ENCODE measurements around the gene ARMC2.

Gene ARMC2

GRCh38 chr6:108868647-108869046 is 20.4 kb downstream of the ARMC2 start:
- Histone ChIP-seq H3K36me3 (peaks cover 4% of the 10 kb centered on the region; the same call in 1 of the 2 replicates), H3K4me3 (no peak overlapping the region), H3K9ac (no peak overlapping the region), H3K4me1 (0 out of 2 replicates have a peak, but pooled peaks cover 6% of the 10 kb centered on the region), H3K4me2 (no peak overlapping the region), H3K27me3 (no peaks in the 10 kb centered on the region), H3K9me3 (no peaks in the 10 kb centered on the region), H3K27ac (no peak overlapping the region), H4K20me1 (no peaks in the 10 kb centered on the region)
- no peak for TF ChIP-seq Cebpa-rat (IDR thresholded peaks at IDR 0.05)

- no peak overlapping the region for H3K4me2 ChIP-seq
- H3K27ac ChIP-seq = no peak overlapping the region
- H3K27me3 ChIP-seq = no peaks in the 10 kb centered on the region
Observed at GRCh38 chr6:108869876-108870275, 21.7 kb downstream of the ARMC2 start.

DNA sequence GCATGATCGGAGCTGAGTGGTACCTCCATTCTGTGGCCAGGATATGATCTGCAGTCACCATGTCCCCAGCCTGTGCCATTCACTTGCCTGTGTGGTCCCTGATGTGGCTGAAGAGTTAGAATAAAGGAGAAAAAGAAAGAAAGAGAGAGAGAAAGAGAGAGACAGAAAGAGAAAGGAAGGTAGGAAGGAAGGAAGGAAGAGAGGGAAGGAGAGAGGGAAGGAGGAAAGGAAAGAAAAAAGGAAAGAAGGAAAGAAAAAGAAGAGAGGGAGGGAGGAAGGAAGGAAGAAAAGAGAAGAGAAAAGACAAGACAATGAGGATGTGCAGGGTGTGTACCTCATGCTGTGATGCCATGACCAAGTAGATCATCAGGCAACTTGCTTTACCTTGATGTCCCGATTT is 22.1 kb downstream of the ARMC2 start:
- Histone ChIP-seq H3K27me3 (no peaks in the 10 kb centered on the region), H3K4me2 (no peak overlapping the region), H3K27ac (no peak overlapping the region), H4K20me1 (no peaks in the 10 kb centered on the region), H3K36me3 (no peaks in the 10 kb centered on the region), H3K9me3 (no peaks in the 10 kb centered on the region), H3K4me3 (no peak overlapping the region), H3K4me1 (0 out of 2 replicates have a peak, but pooled peaks cover 6% of the 10 kb centered on the region), H3K9ac (no peak overlapping the region)
- TF ChIP-seq Cebpa-rat (IDR thresholded peaks at IDR 0.05) = no peak

More at GRCh38 chr6:108869876-108870275, 21.7 kb downstream of the ARMC2 start:
- Histone ChIP-seq H3K36me3 (no peaks in the 10 kb centered on the region), H4K20me1 (no peaks in the 10 kb centered on the region), H3K9me3 (no peaks in the 10 kb centered on the region), H3K9ac (no peak overlapping the region), H3K4me1 (0 out of 2 replicates have a peak, but pooled peaks cover 6% of the 10 kb centered on the region), H3K4me3 (no peak overlapping the region)
- no peak for TF ChIP-seq Cebpa-rat (IDR thresholded peaks at IDR 0.05)

- no peak for TF ChIP-seq Cebpa-rat (IDR thresholded peaks at IDR 0.05)
- H3K4me2 ChIP-seq = no peak overlapping the region
- no peak overlapping the region for H3K27ac ChIP-seq
- no peaks in the 10 kb centered on the region for H3K27me3 ChIP-seq
- H3K9me3 ChIP-seq = no peaks in the 10 kb centered on the region
- no peaks in the 10 kb centered on the region for H3K36me3 ChIP-seq
- H4K20me1 ChIP-seq = no peaks in the 10 kb centered on the region
- no peak overlapping the region for H3K9ac ChIP-seq
- H3K4me1 ChIP-seq = 0 out of 2 replicates have a peak, but pooled peaks cover 6% of the 10 kb centered on the region
- no peak overlapping the region for H3K4me3 ChIP-seq
Observed at GRCh38 chr6:108872141-108872557, 23.9 kb downstream of the ARMC2 start.

DNA sequence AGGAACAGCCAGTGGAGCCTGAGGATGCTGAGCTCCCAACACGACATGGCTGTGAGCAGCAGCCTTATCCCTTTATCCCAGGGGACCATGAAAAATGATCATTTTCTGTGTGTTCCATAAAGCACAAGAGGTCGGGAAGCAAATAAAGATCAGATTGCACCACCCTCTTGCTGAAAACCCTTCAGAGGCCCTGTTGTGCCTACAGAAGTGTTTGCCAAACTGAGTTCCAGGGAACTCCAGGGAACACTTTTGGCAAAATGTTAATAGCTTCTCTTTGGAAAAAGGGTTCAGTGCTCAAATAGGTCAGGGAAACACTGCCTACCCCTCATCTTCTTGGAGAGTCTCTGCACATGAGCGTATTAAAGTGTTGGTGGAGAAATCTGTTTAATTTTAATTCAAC is 24.4 kb downstream of the ARMC2 start:
- Histone ChIP-seq H3K4me2 (no peak overlapping the region), H3K4me1 (0 out of 2 replicates have a peak, but pooled peaks cover 6% of the 10 kb centered on the region), H3K4me3 (no peak overlapping the region), H3K27ac (no peak overlapping the region), H3K9ac (no peak overlapping the region), H3K27me3 (no peaks in the 10 kb centered on the region), H3K36me3 (no peaks in the 10 kb centered on the region), H4K20me1 (no peaks in the 10 kb centered on the region), H3K9me3 (no peaks in the 10 kb centered on the region)
- no peak for TF ChIP-seq Cebpa-rat (IDR thresholded peaks at IDR 0.05)

GRCh38 chr6:108873251-108873650 is 25.0 kb downstream of the ARMC2 start:
- H4K20me1 ChIP-seq = no peaks in the 10 kb centered on the region
- 0 out of 2 replicates have a peak, but pooled peaks cover under 1% of the 10 kb centered on the region for H3K36me3 ChIP-seq
- 0 out of 2 replicates have a peak, but pooled peaks cover 6% of the 10 kb centered on the region for H3K4me1 ChIP-seq
- H3K27me3 ChIP-seq = no peaks in the 10 kb centered on the region
- no peak for TF ChIP-seq Cebpa-rat (IDR thresholded peaks at IDR 0.05)
- no peak overlapping the region for H3K4me2 ChIP-seq
- H3K4me3 ChIP-seq = no peak overlapping the region
- no peak overlapping the region for H3K9ac ChIP-seq
- no peaks in the 10 kb centered on the region for H3K9me3 ChIP-seq
- H3K27ac ChIP-seq = no peak overlapping the region

DNA sequence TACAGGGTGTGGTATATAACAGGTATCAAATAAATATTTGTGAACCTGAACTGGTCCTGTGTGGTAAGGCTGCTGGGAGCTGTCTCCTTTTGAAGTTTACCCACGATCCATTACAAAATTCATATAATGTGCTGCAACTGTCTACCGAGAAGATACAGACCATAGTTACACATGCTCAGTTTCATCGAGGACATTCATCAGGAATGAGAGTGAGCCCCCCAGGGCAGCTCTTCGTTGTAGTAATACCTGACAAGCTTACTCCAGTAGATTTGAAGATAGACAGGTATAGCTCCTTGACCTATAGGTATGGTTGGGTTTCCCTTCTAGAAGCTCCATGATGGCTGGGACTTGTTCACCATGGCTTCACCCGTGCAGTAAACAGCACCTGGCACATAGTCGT is 25.7 kb downstream of the ARMC2 start:
- H3K27me3 ChIP-seq = no peaks in the 10 kb centered on the region
- no peak for TF ChIP-seq Cebpa-rat (IDR thresholded peaks at IDR 0.05)

DNA sequence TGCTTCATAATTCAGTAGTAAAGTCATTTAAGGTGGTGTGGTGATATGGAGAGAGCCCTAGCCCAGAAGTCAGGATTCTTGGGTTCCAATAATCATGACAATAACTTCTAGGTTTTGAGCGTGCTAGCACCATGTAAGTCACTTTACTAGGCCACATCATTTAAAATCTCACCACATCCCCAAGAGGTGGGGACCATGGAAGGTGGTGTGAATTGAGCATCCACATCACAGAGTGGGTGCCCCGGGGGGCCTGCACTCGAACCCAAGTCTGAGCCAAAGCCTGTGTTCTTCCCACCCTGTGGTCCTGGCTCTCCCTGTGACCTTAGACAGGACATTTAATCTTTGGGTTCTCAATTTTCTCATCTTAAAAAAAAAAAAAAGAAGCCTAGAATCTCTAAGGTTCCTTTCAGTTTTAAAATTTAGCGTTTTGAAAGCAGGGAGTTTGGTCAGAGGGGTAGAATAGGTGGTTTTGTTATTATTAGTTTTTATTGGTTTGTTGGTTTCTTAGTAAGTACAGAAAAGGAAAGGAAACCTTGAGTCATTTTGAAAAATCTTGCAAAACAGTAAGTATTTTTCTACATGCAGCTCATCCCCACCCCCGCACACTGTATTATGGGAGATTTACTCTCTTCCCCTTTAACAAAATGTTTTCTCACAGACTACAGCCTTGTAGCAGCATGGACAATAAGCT is 26.4 kb downstream of the ARMC2 start:
- Histone ChIP-seq H3K9ac (no peak overlapping the region), H3K4me1 (0 out of 2 replicates have a peak, but pooled peaks cover 6% of the 10 kb centered on the region), H3K27me3 (no peaks in the 10 kb centered on the region), H3K9me3 (peaks cover 1% of the 10 kb centered on the region; the same call in 1 of the 2 replicates), H3K4me3 (no peak overlapping the region), H3K27ac (no peak overlapping the region), H3K36me3 (0 out of 2 replicates have a peak, but pooled peaks cover 7% of the 10 kb centered on the region), H4K20me1 (no peaks in the 10 kb centered on the region), H3K4me2 (no peak overlapping the region)
- no peak for TF ChIP-seq Cebpa-rat (IDR thresholded peaks at IDR 0.05)

More for the DNA sequence above, 25.7 kb downstream of the ARMC2 start:
- 0 out of 2 replicates have a peak, but pooled peaks cover 6% of the 10 kb centered on the region for H3K4me1 ChIP-seq
- 0 out of 2 replicates have a peak, but pooled peaks cover 7% of the 10 kb centered on the region for H3K36me3 ChIP-seq
- no peaks in the 10 kb centered on the region for H3K9me3 ChIP-seq
- H3K4me2 ChIP-seq = no peak overlapping the region
- H3K27ac ChIP-seq = no peak overlapping the region
- no peaks in the 10 kb centered on the region for H4K20me1 ChIP-seq
- no peak overlapping the region for H3K4me3 ChIP-seq
- no peak overlapping the region for H3K9ac ChIP-seq

DNA sequence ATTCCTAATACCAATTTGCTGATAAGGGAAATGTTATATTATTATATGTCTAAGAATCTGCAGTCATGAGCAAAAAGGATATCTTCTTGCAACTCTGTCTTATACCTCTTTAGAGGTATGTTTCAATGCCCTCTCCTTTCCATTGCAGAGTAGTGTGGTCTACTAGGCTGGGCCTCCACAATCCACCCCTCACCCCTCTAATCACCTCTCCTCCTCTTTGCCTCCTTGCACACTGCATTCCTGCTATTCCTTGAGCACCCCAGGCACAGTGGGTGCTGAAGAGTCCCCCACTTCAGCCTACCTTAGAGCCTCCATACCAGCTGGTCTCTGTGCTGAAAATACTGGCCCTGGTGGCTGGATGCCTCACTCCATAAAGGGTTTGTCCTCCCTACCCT is 26.9 kb downstream of the ARMC2 start:
- no peak overlapping the region for H3K27ac ChIP-seq
- H3K9me3 ChIP-seq = peaks cover 7% of the 10 kb centered on the region; the same call in 1 of the 2 replicates
- no peak for TF ChIP-seq Cebpa-rat (IDR thresholded peaks at IDR 0.05)
- no peak overlapping the region for H3K4me3 ChIP-seq
- no peak overlapping the region for H3K9ac ChIP-seq
- peaks cover 11% of the 10 kb centered on the region; the same call in 1 of the 2 replicates for H3K36me3 ChIP-seq
- H4K20me1 ChIP-seq = no peaks in the 10 kb centered on the region
- 0 out of 2 replicates have a peak, but pooled peaks cover 6% of the 10 kb centered on the region for H3K4me1 ChIP-seq
- no peaks in the 10 kb centered on the region for H3K27me3 ChIP-seq
- no peak overlapping the region for H3K4me2 ChIP-seq

DNA sequence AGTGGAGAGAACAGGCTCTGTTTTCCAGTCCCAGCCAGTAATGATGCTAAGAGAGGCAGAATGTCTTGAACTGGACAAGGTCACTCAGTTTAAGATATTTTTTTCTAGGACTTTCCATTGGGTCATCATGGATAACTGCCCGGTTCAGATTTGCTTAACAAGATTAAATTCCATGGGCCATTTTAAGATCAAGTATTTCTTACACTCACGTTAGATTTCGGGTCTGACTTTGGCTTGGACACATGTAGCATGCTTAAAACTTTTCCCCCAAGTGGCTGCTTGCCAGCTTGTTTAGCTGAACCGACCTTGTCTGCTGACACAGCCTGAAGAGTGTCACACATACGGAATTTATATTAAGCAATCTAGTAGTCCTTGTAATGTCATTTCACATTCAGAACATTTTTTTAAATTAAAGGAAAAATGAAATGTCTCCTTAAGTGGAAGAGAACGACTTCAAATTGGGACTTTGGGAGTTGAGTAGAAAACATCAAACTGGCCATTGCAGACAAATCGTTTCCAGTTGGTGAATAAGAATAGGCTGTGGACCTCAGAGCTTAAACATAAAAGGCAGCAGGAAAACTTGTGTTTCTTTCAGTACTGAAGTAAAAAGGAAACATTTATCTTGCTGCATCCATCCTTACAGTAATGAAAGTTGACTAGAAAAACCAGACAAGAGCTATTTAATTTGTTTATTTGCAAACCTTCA is 29.0 kb downstream of the ARMC2 start:
- Histone ChIP-seq H3K4me2 (no peak overlapping the region), H3K4me3 (no peak overlapping the region), H3K27ac (no peak overlapping the region), H3K9me3 (peaks cover 20% of the 10 kb centered on the region), H3K36me3 (peaks cover 13% of the 10 kb centered on the region; the same call in 1 of the 2 replicates), H3K4me1 (0 out of 2 replicates have a peak, but pooled peaks cover 4% of the 10 kb centered on the region), H3K27me3 (no peaks in the 10 kb centered on the region), H3K9ac (no peak overlapping the region), H4K20me1 (no peaks in the 10 kb centered on the region)
- no peak for TF ChIP-seq Cebpa-rat (IDR thresholded peaks at IDR 0.05)

Data from BLaER1 (cell line).